Measurements from ENCODE around the gene AADACL3.
"Not testable (repeated sequence)": the region's sequence is repeated elsewhere in the genome, so short reads cannot be mapped to it uniquely, and the experiment has no call there.

AADACL3 gene

DNA sequence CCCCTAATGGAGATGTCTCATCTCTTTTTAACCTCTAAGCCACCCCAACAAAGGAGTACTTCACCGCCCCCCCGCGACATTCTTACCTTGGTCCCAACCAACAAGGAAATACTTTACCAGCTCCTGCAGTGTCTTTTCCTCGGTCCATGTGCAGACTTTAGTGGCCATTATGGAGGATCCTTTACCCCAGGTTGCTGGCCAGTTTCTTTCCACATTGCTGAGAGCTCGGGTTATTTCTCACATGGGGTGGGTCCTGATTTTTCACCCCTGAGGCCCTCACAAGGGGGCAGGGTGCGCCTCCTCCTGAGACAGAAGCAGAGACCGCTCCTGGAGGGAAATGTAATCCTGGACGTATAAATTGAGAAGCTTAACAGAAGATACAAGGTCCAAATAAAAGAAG, 3.0 kb upstream of the AADACL3 start:
- TF ChIP-seq EZH2phosphoT487 (IDR thresholded peaks at IDR 0.05; ENCODE audit: low read length) (no peak), EZH2 (optimal IDR thresholded peaks at IDR 0.05; ENCODE audit: low read depth, low read length) (no peak)
- TF ChIP-seq, protein P1, sequence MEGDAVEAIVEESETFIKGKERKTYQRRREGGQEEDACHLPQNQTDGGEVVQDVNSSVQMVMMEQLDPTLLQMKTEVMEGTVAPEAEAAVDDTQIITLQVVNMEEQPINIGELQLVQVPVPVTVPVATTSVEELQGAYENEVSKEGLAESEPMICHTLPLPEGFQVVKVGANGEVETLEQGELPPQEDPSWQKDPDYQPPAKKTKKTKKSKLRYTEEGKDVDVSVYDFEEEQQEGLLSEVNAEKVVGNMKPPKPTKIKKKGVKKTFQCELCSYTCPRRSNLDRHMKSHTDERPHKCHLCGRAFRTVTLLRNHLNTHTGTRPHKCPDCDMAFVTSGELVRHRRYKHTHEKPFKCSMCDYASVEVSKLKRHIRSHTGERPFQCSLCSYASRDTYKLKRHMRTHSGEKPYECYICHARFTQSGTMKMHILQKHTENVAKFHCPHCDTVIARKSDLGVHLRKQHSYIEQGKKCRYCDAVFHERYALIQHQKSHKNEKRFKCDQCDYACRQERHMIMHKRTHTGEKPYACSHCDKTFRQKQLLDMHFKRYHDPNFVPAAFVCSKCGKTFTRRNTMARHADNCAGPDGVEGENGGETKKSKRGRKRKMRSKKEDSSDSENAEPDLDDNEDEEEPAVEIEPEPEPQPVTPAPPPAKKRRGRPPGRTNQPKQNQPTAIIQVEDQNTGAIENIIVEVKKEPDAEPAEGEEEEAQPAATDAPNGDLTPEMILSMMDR (IDR thresholded peaks at IDR 0.05; ENCODE audit: low read length) = no peak
- no peak overlapping the region for H2AFZ ChIP-seq (ENCODE audit: low read length)
- no peak for DNase-seq
- no peaks in the 10 kb centered on the region for H3K9me2 ChIP-seq (replicated peaks; ENCODE audit: insufficient read depth, low read length)
- H3K27ac ChIP-seq (ENCODE audit: low read length) = no peak overlapping the region
- no peak overlapping the region for H3K9ac ChIP-seq (ENCODE audit: low read length)
- H4K20me1 ChIP-seq (ENCODE audit: insufficient read depth, low read length) = no peaks in the 10 kb centered on the region
- no peaks in the 10 kb centered on the region for H3F3A ChIP-seq (ENCODE audit: insufficient read depth, low read length)
- no peak overlapping the region for H3K4me2 ChIP-seq (ENCODE audit: low read depth, low read length)
- H3K79me2 ChIP-seq (ENCODE audit: low read length) = no peaks in the 10 kb centered on the region
- no peaks in the 10 kb centered on the region for H3K36me3 ChIP-seq (replicated peaks; ENCODE audit: insufficient read depth, low read length)
- H3K4me1 ChIP-seq (ENCODE audit: low read length) = no peaks in the 10 kb centered on the region
- no peak overlapping the region for H3K4me3 ChIP-seq (ENCODE audit: low read length)
- no peaks in the 10 kb centered on the region for H3K9me3 ChIP-seq (replicated peaks; ENCODE audit: insufficient read depth, low read length)
- H3K27me3 ChIP-seq (replicated peaks; ENCODE audit: insufficient read depth, low read length) = no peaks in the 10 kb centered on the region; the same call in 1 of the 2 replicates

DNA sequence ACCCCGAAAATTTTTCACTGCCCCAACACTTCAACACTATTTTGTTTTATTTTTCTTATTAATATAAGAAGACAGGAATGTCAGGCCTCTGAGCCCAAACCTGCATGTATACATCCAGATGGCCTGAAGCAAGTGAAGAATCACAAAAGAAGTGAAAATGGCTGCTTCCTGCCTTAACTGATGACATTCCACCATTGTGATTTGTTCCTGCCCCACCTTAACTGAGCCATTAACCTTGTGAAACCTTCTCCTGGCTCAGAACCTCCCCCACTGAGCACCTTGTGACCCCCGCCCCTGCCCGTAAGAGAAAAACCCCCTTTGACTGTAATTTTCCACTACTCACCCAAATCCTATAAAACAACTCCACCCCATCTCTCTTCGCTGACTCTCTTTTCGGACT, 2.3 kb upstream of the AADACL3 start:
- not testable (repeated sequence) for H3K79me2 ChIP-seq (ENCODE audit: low read length); H3K4me2 ChIP-seq (ENCODE audit: low read depth, low read length); DNase-seq; H3K36me3 ChIP-seq (replicated peaks; ENCODE audit: insufficient read depth, low read length); H3F3A ChIP-seq (ENCODE audit: insufficient read depth, low read length); H3K4me3 ChIP-seq (ENCODE audit: low read length); H3K9me3 ChIP-seq (replicated peaks; ENCODE audit: insufficient read depth, low read length); H3K9ac ChIP-seq (ENCODE audit: low read length); H2AFZ ChIP-seq (ENCODE audit: low read length); H4K20me1 ChIP-seq (ENCODE audit: insufficient read depth, low read length); H3K9me2 ChIP-seq (replicated peaks; ENCODE audit: insufficient read depth, low read length); H3K27ac ChIP-seq (ENCODE audit: low read length); H3K4me1 ChIP-seq (ENCODE audit: low read length); H3K27me3 ChIP-seq (replicated peaks; ENCODE audit: insufficient read depth, low read length)

DNA sequence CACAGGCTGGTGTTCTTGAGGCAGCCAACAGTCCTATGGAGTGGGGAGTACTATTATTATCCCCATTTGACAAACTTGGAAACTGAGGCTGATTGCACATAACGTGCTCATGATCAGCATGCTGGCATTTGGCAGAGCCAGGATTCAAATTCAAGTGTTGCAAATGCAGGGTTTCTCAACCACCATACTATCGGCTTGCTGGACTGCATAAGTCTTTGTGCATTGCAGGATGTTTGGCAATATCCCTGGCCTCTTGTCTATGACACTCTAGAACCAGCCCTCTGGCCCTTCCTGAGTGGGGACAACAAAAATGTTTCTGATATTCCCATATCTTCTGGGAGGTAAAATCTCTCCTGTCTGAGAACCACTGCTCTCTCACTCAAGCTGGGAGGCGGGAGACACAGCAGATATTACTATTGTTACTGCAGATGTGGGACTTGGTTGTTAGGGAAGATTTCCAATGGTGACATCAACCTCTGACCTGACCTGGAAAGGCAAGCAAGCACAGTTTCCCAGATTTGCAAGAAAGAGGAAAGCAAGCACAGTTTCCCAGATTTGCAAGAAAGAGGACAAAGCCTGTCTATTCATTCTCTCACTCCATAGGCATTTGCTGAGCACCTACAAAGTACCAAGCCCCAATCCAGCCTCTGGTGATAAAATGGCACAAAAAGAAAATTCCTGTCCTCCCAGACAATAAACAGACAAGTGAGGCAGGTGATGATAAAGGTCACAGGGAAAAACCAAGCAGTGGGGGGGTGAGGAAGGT, 1.0 kb upstream of the AADACL3 start:
- no peak for DNase-seq
- TF ChIP-seq, protein P1 (IDR thresholded peaks at IDR 0.05; ENCODE audit: low read length) = no peak
- TF ChIP-seq EZH2 (optimal IDR thresholded peaks at IDR 0.05; ENCODE audit: low read depth, low read length) = no peak
- no peak for TF ChIP-seq EZH2phosphoT487 (IDR thresholded peaks at IDR 0.05; ENCODE audit: low read length)
- Histone ChIP-seq H3K27me3 (replicated peaks; ENCODE audit: insufficient read depth, low read length) (no peaks in the 10 kb centered on the region; the same call in 1 of the 2 replicates), H3K79me2 (ENCODE audit: low read length) (no peaks in the 10 kb centered on the region), H3K27ac (ENCODE audit: low read length) (no peak overlapping the region), H3K9me2 (replicated peaks; ENCODE audit: insufficient read depth, low read length) (no peaks in the 10 kb centered on the region), H3K9me3 (replicated peaks; ENCODE audit: insufficient read depth, low read length) (no peaks in the 10 kb centered on the region), H3K9ac (ENCODE audit: low read length) (no peak overlapping the region), H3K4me2 (ENCODE audit: low read depth, low read length) (no peak overlapping the region), H3K4me3 (ENCODE audit: low read length) (no peak overlapping the region), H3K4me1 (ENCODE audit: low read length) (no peaks in the 10 kb centered on the region), H2AFZ (ENCODE audit: low read length) (no peak overlapping the region), H4K20me1 (ENCODE audit: insufficient read depth, low read length) (no peaks in the 10 kb centered on the region), H3F3A (ENCODE audit: insufficient read depth, low read length) (no peaks in the 10 kb centered on the region), H3K36me3 (replicated peaks; ENCODE audit: insufficient read depth, low read length) (no peaks in the 10 kb centered on the region)

GRCh38 chr1:12717301-12717838, 1.5 kb downstream of the AADACL3 start:
- Histone ChIP-seq H3K4me2 (ENCODE audit: low read depth, low read length) (no peak overlapping the region), H3K27ac (ENCODE audit: low read length) (no peak overlapping the region), H3K27me3 (replicated peaks; ENCODE audit: insufficient read depth, low read length) (no peaks in the 10 kb centered on the region; the same call in 1 of the 2 replicates), H3K36me3 (replicated peaks; ENCODE audit: insufficient read depth, low read length) (no peaks in the 10 kb centered on the region), H3K9ac (ENCODE audit: low read length) (no peak overlapping the region), H3K9me3 (replicated peaks; ENCODE audit: insufficient read depth, low read length) (no peaks in the 10 kb centered on the region), H3K4me3 (ENCODE audit: low read length) (no peak overlapping the region), H3K9me2 (replicated peaks; ENCODE audit: insufficient read depth, low read length) (no peaks in the 10 kb centered on the region), H3K79me2 (ENCODE audit: low read length) (no peaks in the 10 kb centered on the region), H3K4me1 (ENCODE audit: low read length) (no peaks in the 10 kb centered on the region), H3F3A (ENCODE audit: insufficient read depth, low read length) (no peaks in the 10 kb centered on the region), H4K20me1 (ENCODE audit: insufficient read depth, low read length) (no peaks in the 10 kb centered on the region), H2AFZ (ENCODE audit: low read length) (no peak overlapping the region)
- DNase-seq = no peak
- TF ChIP-seq EZH2 (optimal IDR thresholded peaks at IDR 0.05; ENCODE audit: low read depth, low read length) = no peak
- TF ChIP-seq, protein P1 (IDR thresholded peaks at IDR 0.05; ENCODE audit: low read length) = no peak
- no peak for TF ChIP-seq EZH2phosphoT487 (IDR thresholded peaks at IDR 0.05; ENCODE audit: low read length)

All from MM.1S (cell line).